ENCODE results near the gene SLCO3A1.

The SLCO3A1 gene

DNA sequence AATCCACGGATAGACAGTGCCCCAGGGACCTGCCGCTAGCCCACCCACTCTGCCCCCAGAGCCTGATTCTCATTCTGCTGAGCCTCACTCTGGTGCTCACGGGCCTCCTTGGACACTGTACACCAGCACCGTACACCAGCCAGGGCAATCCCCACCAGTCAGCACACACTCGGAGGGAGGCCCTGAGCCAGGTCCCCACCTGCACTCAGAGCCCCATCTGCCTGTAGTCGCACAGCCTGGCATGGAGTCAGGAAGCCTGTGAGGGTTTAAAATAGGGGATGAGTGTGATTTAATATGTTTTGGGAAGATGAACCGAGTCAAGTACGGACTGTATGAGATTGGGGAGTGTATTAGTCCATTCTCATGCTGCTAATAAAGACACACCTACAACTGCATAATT, 223.0 kb downstream of the SLCO3A1 start:
- DNase-seq: no peak

DNA sequence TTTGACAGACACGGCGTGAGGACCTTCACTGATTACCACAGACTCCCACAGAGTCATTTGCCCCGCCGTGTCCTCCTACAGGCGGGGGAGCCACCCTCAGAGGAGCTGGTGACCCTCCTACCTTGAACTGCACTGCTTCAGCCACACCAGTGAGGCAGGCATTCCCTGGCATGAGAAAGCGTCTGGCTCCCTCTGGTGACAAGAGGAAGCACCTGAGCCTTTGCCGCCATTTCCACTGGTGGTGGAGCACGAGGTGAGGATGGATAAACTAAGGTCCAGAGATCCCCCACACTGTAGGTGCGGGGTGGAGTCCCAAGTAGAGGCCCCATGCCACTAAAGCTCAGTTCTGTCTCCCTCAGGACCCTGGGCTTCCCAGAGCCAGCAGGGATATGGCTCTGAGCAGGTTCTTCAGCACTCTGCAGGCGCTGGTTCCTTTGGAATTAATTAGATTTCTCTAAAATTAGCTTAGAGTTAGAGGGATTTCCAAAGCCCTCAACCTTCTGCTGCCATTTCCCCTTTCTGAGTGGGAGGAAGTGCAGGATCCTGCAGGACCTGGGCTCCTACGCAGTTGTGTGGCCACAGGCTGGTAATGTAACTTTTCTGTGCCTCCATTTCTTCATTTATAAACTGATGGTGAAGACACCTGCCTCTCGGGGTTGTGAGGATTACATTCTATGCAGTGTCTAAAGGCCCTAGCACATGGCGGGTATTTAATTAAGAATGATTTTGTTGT, 224.0 kb downstream of the SLCO3A1 start:
- DNase-seq: no peak

DNA sequence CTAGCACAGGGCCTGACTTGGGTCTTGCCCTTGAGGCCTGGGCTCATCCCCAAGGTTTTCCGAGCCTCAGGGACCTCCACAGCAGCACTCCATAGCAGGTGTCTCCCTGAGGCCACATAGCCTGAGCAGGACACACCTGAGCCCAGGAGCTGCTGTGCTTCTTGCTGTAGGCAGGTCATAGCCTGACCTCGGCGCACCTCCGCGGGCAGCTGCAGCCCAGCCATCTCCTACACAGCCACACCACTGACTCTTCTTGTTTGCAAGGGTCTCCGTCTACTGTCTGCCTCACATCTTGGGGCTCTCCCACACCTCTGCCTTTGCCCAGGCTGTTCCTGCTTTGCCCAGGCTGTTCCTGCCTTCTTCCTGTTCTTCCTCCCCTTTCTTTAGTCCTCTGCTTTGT, 224.8 kb downstream of the SLCO3A1 start:
- DNase-seq: no peak

DNA sequence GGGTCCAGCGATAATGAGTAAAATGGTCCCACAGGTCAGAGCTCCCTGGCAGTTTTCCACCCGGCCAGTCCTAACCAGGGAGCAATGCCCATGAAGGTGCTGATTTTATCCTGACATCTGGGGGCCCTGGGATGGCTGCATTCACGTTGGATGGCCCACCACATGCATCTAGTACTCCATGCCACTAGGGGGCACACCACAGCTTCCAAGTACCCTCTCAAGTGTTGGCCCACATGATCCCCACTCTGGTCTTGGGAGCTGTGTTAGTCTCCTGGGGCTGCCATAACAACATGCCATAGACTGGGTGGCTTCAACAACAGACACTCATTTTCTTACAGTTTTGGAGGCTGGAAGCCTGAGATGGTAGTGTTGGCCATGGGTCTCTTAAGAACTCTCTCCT, 225.5 kb downstream of the SLCO3A1 start:
- DNase-seq: no peak

DNA sequence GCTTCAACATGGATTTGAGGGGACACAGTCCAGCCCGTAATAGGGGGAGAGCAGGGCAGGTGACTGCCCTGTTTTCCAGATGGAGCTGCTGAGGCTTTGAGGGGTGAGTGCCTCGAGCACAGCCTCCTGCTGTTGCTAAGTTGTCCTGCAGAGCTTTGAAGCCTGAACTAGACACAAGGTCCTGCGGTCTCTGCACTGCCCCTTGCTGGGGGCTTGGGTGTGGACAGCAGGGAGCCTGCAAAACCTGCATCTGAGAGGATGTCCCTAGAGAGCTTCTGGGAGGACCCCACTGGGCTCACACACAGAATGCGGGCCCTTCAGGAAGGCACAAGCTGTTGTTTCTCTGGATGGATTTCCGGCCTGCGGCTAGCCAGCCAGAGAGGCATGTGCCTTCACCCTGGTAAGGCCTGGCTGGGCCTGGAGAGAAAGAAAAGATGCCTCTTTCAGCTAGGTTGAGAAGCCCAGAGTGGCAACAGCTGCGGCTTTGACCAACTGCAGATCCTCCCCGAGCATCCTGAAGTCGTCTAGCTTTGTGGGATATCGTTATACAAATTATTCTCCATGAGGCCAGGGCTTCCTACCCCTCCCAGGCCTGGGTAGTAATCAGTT, 226.2 kb downstream of the SLCO3A1 start:
- DNase-seq: no peak

DNA sequence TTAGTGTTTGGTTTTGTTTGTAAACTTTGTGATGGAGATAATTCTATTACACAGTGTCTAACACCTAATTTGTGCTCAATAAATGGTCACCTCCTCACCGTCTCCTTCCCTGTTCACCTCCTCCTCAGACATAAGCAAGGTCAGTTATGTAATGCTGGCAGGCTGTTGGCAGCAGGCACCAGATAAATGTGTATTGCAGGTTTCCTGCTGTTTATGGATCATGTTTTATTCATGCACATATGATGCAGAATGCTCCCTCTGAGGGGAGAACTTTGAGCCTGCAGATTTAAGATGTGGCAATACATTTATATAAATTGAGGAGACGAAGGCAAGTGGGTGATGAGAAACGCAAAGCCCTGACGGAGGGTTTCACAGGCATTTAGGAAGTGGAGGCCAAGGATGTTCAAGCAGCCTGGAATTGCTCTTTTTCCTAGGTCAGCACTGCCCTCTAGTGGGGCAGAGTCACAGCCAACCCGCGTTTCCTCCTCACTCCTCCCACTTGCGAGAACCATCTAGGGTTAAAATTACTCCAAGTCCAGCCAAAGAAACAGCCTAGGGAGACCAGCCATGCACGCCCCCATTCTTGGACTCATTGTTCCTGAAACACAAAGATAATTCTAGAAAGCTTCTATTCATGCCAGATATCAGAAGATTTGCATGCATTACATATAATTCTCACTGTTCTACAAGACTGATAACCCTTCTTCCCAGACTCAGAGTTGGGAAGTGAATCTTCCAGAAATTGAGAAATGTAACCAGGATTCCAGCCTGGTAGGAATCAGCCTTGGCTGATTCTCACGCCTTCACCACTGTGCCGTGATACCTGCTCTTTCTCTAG, 228.7 kb downstream of the SLCO3A1 start:
- no peak for DNase-seq

DNA sequence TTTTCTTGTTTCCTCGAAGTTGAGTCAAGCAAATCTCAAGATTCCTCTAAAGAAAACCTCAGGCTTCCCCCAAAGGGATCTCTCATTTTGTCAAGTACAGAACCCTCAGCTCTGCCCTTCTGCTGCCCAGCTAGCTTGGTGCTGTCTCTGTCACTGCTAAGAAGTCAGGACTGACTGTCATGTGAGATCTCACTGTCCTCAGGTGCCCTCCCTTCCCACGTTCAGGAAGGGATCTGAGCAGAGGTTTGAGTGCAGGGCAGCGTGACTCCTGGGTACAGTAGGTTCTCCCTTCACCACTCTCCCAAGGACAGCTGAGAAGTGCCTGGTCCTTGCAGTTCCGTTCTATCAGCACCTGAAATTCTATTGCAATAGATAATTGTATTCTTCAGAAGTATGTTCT, 229.7 kb downstream of the SLCO3A1 start:
- DNase-seq: no peak

DNA sequence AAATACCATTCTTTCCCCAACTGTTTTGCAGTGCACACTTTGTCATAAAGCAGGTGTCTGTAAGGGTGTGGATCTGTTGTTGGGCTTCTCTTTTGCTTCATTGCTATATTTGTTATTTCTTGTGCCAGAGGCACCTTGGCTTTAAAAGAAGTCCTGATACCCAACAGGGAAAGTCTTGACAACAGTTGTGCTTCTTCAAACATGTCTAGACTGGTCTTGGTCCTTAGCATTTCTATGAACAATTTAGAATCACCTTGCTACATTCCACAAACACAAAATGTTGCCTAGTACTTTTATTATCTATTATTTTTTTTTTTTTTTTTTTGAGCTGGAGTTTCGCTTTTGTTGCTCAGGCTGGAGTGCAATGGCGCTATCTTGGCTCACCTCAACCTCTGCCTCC, 233.7 kb downstream of the SLCO3A1 start:
- DNase-seq: no peak

DNA sequence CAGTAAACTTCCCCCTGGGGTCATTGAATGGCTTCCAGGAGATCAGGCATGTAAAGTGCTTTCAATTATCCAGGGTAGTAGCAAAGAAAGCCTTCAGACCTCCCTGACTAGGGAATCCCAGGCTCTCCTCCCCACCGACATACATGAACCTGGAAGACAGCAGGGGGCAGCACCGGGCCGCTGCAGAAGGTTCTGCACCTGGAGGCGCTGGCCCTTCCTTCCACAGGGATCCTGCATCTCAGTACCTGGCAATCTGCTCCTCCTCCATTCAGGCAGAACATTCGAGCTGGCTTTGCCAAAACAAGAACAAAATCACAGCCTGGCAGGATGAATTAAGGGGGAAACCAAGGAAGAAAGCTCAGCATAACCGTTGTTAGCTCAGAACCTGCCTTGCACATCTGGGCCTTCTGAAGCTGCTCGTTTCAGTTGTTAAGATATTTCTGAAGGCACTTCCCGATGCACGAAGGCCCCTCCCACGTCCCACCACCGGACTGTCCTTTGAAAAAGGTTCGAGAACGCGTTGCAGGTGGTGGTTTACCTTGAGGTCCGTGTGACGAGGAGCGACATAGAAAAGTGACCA, 237.7 kb downstream of the SLCO3A1 start:
- DNase-seq: no peak

DNA sequence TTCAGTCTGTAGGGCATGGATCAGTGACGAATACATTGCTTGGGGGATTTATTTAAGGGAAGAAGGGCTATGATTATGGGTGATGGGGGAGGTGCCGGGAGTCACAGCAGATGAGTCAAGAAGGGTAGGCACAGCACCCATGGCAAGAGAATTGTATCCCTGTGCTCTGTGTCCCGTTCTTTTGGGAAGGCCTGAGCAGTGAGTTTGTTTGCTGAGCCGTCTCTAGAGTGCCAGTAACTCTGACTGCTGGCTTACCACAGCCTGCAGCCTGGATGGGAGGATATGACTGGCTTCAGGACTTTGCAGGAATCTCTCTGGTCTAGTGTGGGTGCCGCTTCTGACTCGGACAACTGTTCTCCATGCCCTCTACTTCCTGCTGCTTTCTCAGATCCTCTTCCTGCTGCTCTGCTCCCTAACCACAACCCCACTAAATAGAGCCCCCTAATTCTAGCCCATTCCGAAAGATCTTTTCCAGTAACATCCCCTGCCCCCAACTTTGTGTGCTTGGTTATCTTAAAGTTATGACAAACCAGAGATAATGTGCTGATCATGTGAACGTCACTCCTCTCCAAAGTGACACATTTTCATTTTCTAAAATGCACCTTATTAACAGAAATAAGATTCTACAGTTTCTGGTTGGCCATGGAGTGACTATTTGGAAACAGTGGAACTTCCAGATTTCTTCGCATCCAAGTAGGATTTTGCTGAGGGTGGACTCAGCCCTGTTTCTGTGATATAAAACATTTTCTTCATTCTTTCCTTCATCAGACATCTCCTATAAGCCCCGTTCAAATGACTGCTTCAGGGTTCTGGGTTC, 239.0 kb downstream of the SLCO3A1 start:
- DNase-seq: no peak

DNA sequence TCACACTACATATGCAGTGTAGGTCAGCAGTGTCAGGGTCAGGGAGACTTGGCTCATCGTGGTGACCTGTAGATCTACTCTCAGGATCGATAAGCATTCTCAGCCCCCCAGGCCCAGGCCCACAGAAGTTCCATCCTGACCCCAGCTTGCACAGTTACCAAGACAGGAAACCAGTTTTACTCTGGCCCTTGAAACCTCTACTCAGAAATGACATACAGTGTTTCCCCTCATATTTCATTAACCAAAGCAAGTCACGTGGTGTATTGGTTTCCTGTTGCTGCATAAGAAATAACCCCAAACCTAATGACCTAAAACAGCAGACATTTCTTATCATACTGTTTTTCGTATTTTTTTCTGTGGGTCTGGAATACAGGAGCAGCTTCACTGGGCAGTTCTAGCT, 242.2 kb downstream of the SLCO3A1 start:
- DNase-seq: no peak

DNA sequence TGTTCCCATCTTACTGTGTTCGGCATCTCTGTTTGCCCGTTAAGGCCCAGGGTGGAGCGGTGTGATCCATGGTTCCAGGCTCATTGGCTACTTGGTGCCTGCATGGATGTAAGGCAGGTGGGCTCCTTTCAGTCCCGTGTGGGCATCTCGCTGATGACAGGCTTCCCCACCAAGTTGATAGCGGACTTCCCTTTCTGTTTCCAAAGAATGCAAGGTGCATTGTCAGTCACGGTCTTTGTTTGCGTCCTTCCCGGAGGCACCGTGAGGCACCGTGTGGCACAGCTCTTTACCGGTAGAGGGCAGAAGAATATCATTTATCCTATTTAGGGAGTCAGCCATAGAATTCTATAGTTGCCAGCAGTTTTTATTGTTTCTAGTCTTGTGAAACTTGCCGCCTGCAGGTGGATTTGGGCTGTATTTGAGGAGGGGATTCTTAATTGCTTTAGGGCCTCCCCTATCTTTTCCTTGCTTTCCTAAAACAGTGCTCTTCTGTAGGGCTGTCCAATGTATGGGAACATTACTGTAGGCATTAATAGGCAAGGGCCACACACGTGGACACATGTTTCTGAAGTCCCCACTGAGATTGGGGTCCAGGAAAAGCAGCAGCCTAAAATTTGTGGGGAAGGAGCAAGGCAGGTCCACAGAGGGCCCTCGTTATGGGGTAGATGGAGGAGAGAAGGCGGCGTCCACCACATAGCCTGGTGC, 244.1 kb downstream of the SLCO3A1 start:
- DNase-seq: no peak

DNA sequence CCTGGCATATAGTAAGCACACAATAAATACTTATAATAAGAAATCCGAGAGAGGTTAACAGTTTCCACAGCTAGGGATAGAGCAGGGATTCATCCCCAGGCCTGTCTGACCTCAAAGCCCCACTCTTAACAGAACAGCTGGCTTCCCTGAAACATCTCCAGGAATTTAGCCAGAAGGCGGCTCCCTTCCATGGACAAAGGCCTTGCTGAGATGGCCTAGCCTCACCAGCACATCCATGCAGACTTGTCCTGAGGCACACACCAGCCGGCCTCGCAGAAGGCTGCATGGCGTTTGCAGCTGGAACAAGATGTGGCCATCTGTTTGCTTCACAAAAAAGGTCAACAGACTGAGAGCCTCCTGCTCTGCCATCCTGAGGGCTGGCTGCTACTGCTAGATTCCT, 245.4 kb downstream of the SLCO3A1 start:
- DNase-seq: peak; percentile 31

DNA sequence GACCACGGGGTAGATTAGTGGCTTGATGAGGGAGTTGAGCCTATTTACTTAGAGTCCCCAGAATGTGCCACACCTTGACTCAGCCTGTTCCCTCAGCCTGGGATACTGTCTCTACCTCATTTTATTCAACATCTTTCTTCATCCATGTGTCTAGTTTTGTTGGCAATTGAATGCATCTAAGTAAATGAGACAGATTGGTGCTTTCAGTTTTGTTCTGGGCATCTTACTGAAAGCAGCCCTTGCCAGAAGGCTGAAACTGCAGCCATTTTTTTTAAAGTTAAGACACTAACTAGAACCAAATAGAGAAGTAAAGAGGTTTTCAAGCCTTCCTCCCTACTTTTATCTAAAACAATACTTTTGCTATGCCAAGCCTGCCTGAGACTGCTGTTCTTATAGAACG, 246.8 kb downstream of the SLCO3A1 start:
- no peak for DNase-seq

DNA sequence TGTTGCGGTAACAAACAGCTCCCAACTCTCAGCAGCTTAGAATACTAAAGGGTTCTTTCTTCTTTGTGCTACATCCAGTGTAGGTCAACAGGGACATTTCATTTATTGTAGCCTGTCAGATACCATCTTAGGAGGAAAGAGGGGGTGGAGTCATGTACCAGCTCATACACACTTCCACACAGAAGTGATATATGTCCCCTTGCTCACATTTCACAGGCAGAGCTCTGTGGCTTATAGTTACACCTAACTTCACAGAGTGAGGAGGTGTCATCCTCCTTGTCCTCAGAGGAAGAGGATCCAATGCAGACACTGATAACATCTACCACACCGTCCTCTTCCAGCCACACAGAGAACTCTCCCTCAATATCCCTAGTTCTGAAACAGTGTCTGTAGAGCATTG, 247.2 kb downstream of the SLCO3A1 start:
- DNase-seq: no peak

DNA sequence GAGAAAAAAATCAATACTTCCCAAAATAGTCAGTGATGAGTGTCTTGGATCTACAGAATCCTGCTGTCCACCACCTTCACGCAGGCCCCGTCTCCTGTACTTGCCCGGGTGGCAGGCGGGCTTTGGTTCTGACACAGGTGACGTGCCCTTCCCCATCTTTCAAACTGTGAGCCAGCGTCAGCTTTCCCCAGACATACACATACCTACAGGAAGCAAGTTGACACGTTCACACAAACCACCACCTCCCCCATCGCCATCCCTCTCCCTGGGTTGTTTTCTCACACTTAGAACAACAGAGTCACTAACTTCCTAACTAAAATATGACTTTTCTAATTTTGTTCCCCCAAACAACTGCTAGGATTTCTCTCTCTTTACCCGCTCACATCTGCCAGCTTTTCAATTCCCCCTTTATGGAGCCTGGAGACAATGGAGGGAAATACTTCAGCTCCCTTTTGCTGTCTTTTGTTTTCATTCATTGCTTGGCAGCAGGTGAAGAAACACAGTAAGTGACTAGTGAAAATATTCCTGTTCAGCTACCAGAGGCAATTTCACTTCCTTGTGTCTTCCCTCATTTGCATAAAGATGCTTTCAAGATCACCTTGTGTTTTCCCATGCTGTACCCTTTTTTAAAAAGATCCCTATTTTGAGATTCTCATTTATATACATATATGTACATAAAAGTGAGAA, 248.3 kb downstream of the SLCO3A1 start:
- no peak for DNase-seq

DNA sequence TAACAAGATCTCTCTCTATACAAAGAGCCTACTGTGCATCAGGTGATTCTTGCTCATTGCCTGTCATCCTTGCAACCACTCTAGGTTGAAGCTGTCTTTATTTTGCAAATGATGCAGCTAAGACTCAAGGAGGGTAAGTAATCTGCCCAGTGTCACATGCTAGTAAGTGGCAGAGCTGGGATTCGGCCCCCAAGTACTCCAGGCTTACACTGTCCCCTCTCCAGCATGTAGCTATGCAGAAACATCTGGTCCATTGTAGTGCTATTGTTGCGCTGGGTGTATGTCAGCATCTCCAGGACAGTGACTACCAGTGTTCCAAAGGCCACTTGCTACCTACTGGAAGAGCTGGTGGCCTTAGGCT, 248.9 kb downstream of the SLCO3A1 start:
- no peak for DNase-seq

DNA sequence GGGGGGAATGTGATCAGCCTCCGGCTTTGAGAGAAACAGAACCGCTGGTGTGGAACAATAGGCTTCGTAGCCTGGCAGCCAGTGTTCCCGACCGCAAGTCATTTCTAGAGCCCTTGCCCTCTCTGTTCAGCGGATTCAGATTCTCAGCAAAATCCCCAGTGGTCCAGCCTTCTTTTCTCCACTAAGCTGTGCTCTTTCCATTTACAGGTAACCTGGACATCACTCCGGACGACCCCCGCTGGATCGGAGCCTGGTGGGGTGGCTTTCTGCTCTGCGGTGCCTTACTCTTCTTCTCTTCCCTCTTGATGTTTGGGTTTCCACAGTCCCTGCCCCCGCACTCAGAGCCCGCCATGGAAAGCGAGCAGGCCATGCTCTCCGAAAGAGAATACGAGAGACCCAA, 250.6 kb downstream of the SLCO3A1 start:
- no peak for DNase-seq

DNA sequence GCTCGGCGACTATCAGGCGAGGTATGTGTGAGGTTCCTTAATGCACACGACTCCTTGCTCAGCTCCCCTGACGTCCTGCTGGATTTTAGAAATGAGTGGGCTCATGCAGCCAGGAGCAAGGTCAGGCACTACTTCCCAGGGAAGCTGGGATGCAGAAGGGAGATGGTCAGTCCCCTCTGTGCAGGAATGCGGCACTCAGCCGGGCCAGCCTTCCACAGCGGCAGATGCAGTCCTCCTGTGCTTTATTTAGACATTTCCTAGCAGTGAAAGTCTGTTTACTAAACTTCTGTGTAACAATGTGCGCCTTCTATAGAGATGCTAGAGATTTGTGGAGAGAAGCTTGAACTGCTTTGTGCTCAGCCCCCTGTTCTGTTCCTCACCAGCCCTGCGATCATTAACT, 252.1 kb downstream of the SLCO3A1 start:
- DNase-seq: no peak

DNA sequence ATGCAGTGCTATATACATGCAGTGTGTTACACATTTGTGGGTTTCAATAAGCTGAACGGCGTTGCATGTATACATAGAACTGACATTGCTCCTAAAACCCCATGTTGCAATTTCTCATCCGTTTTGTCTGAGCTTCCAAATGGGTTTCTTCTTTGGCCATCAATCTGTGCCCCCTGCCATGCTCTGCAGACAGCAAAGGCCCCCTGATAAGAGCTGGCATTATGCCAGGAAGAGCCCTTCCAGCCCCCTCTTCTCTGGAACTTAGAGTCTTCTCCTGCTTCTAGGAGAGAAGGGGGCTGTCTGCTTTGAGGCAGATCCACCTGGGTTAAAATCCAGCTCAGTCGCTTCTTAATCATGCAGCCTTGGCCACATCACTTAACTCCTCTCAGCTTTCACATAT, 254.0 kb downstream of the SLCO3A1 start:
- DNase-seq: no peak

DNA sequence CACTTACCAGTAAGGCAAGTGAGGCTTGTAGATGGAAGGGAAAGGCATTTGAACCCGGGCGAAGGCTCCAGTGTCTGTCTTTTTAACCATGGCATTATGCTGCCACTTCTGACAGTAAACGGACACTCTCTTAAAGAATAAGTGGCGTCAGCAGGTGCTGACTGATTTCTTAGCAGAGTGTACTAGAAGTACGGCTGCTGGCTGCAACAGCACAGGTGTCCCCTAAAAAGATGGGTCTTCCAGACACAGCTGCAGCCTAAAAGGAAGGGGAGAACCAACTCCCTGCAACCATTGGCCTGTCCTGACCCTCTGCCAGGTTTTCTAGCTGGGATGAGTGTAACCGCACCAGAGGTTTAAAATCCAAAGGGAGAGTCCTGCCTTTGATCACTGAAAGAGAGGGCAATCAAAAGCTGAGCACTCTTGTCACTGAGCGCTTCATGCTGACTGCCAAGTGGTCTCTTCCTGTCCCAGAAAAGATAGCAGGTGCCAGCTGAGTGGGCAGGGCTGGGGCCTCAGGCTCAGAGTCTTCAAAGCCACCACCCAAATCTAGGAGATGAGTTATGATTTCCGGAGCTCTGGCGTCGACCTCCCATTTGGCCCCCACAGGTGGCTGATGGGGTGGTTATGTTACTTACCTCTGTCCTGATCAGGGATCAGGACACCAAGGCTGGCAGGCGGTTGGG, 255.8 kb downstream of the SLCO3A1 start:
- no peak for DNase-seq
